ENCODE results near the gene ABCC1.
"Not testable (repeated sequence)": the region's sequence is repeated elsewhere in the genome, so short reads cannot be mapped to it uniquely, and the experiment has no call there.

The ABCC1 gene

DNA sequence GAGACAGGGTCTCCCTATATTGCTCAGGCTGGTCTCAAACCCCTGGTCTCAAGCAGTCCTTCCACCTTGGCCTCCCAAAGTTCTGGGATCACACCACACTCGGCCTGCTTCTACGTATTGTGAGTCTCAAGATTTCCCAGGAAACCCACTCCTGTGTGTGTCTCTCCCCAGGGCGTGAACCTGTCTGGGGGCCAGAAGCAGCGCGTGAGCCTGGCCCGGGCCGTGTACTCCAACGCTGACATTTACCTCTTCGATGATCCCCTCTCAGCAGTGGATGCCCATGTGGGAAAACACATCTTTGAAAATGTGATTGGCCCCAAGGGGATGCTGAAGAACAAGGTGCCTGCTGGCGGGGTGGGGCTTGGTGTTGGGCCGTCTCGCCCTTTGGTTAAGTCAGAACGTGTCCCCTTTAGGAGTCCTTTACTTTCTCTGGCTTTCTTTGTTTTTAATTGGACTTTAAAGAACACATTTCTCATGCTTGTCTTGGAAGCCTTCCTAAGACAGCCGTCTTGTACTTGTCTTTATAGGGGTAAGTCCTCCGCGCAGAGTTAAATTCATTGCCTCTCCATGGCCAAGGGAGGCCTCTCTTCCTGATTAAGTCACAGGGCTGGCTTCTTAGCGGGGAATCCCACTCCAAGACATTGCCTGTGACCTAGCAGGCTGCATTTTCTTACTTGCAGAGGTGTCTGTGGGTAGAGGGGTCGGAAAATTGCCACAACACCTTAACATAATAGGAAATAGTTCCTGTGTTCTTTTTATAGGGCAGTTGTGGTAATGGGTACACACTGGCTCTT lies 137.4 kb downstream of the ABCC1 start:
- DNase-seq, result no peak

GRCh38 chr16:16090238-16090637 lies 140.8 kb downstream of the ABCC1 start:
- no peak for DNase-seq

DNA sequence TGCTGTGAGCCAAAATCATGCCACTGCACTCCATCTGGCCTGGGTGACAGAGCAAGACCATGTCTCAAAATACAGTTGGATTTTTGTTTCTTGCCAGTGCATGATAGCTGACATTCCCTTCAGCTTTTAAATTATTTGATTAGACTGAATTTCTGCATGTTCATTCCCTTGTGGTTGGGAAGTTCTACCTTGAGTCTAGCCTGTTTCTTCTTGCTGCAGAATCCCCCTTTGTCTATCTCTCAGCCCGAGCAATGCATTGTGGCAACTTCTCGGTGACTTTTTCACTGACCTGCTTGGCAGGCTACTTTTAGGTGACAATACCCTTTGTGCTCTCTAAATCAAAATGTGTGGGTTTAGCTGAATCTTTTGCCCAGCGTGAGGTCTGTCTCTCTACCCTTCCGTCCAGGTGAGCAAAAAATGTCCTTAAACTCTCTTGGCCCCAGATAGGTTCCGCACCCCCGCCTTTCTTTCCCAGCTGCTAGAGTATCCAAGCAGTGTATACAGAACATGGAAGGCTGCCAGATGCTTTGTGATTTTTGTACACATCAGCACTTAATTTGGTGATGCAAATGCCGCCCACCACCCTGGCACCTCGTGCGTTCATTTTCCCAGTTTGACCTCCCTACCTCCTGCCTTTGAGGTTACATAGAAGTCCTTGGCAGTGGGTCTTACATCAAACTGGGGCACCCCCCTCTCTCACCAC lies 143.7 kb downstream of the ABCC1 start:
- DNase-seq, result no peak

DNA sequence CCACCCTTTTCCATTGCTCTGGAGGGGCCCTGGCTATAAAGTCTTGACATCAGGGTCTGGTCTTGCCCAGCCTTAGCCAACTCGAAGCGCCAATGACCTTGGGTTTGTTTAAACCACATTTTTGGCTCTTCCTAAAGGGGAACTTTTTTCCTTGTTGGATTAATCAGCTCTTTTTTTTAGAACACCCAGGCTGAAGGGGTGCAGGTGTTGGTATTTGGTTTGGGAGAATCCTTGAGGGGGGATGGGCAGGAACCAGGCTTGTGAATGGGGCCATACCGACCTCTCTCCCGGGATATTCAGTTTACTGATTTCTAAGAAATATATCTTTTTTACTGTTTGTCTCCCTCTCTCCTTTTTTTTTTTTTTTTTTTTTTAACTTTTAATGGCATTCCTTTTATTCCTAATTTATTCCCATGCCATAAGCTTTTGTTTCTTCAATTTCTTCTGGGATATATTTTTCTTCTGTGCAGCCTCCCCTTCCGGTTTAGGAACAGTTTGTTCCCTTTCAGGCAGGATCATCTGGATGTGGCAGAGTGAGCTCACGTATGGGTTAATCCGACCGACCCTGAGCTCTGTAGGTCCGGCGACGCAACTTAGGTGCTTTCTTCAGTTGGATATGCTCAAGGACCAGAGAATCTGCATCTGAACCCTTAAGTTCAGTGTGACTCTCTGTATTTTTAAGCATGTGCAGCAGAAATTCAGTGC lies 144.4 kb downstream of the ABCC1 start:
- DNase-seq, result no peak

GRCh38 chr16:16095646-16096045 lies 146.2 kb downstream of the ABCC1 start:
- no peak for DNase-seq

DNA sequence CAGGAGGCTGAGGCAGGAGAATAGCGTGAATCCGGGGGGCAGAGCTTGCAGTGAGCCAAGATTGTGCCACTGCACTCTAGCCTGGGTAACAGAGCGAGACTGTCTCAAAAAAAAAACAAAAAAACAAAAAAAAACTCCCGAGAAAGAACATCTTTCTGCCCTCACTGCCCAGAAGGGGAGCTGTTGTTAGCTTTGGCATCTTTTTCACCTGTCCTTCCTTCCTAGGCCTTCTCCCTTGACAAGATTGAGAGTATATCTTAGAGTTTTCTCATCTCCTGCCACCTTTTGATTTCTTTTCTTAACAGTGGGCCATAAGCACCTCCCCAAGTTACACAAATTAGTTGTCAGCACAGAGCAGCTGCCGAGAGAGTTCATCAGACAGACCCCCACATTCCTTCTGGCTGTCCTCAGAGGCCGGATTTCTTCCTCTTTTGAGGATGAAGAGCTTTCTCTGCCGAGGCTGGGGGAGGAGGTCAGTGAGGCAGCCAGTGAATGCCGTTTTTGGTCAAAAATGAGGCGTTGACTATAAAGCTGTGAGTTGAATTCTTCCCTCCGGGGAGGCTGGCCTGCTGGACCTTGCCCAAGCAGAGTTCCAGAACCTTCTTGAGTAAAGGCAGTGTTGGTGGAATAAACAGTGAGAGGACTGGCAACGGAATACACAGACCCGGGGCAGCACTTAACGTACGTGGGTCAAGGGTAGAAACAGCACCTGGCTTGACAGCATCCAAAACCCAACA lies 146.9 kb downstream of the ABCC1 start:
- DNase-seq, result no peak

DNA sequence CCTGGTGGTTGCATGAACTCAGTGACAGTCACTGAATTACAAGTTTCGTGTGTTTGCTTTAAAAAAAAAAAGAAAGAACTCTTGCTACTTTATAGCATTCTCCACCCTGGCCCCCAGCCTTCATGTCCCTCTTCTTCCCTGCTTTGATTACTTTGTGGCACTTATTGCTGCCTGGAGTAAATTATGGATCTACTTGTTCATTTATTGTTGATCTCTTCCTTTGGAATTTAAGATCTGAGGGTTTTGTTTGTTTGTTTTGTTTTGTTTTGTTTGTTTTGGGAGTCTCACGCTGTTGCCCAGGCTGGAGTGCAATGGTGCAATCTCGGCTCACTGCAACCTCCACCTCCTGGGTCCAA lies 147.4 kb downstream of the ABCC1 start:
- DNase-seq, result no peak

- DNase-seq, result no peak
These were observed 149.9 kb downstream of the ABCC1 start for GRCh38 chr16:16099320-16099719.

GRCh38 chr16:16100631-16101030 lies 151.2 kb downstream of the ABCC1 start:
- no peak for DNase-seq

DNA sequence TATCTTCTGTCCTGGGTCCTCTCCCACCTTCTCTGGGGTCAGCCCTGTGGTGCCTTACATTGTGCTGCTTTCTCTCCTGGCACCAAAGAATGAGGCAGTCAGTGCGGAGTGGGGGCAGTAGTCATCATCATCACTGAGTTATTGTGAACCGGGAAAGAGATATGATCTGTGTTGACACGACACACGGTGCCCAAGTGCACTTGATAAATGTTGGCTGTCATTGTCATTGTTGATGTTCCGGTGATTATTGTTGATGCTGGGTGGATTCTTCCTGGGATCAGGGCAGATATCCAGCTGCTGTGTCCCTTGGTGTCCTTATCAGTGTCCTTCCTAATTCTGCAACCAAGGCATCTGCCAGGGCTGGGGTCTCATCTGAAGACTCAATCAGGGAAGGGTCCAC lies 152.2 kb downstream of the ABCC1 start:
- no peak for DNase-seq

DNA sequence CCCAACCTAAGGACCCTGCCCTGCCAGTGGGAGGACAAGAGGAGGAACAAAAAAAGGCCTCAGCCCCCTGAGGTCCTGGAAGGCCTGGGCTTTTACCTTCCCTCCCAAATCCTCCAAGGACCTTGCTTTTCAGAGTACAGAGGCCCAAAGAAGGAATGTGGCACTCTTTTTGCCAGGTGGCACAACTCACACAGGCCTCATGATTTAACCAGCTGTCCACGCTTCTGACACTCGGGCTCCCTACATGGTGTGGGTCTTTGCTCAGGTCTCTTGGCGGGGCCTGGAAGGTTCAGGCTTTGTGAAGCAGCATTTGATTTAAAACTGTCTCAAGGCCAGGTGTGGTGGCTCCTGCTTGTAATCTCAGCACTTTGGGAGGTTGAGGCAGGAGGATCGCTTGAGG lies 153.3 kb downstream of the ABCC1 start:
- DNase-seq, result no peak

- not testable (repeated sequence) for DNase-seq
These were observed 154.9 kb downstream of the ABCC1 start for GRCh38 chr16:16104132-16104803.

- DNase-seq, result not testable (repeated sequence)
These were observed 155.4 kb downstream of the ABCC1 start for GRCh38 chr16:16104804-16105141.

DNA sequence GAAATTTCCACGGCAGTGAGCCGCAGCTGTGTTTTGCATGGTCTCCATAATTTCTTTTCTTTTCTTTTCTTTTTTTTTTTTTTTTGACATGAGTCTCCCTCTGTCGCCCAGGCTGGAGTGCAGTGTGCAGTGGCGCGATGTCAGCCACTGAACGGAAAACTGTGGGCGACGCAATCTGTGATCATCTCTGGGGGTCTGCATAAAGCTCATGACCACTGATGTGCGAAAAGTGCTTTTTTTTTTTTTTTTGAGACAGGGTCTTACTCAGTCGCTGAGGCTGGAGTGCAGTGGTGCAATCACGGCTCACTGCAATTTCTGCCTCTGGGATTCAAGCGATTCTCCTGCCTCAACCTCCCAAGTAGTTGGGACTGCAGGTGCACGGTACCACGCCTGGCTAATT lies 156.2 kb downstream of the ABCC1 start:
- no peak for DNase-seq

GRCh38 chr16:16106466-16106865 lies 157.1 kb downstream of the ABCC1 start:
- no peak for DNase-seq

- no peak for DNase-seq
These were observed 158.4 kb downstream of the ABCC1 start for GRCh38 chr16:16107839-16108238.

DNA sequence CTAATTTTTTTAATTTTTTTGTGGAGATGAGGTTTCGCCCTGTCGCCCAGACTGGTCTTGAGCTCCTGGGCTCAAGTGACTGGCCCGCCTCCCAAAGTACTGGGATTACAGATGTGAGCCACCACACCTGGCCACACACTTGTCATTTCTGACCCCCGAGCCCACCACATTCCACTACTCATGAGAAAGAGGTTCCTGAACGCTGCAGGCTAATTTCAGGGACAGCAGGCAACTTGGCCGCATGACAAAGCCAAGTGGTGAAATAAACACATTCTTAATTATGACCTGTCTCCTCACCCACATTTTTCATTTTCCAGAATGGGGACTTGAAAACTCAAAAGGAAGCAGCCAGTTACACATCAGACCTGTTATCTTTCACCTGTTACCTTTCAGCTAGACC lies 159.3 kb downstream of the ABCC1 start:
- DNase-seq, result no peak

DNA sequence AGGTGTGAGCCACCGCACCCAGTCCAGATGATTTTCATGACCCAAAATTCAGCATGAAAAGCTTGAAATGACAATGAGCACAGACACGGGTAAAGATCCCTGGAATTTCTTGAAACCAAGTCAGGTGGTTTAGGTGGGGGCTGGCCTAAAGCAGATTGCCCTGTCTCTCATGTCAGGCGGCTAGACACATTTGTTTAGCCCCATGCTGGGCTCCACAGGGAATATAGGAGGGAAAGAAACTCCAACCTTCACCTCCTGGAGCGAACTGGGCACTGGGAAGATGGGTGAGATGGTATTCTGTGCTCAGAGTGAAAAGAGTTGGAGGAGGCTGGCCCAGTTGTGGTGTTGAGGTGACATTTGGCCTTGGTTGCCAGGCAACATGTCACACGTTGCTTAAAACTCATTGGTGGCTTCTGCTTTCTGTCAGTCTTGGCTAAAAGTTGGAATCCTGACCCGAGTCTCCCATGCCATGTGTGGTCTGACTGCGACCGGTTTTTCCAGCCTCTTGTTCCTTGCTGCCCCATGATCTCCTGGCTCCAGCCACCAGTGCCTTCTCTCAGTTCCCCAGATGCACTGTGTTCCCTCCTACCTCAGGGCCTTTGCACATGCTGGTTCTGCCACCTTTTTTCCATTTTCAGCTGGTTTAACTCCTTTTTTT lies 160.2 kb downstream of the ABCC1 start:
- DNase-seq, result no peak

DNA sequence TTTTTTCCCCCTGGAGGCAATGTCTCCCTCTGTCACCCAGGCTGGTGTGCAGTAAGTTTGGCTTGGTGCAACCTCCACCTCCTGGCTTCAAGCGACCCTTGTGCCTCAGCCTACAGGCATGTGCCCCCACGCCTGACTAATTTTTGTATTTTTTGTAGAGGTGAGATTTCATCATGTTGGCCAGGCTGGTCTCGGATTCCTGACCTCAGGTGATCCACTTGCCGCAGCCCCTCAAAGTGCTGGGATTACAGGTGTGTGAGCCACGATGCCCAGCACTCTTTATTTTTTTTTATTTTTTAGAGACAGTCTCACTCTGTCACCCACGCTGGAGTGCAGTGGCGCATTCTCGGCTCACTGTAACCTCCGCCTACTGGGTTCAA lies 160.7 kb downstream of the ABCC1 start:
- DNase-seq, result no peak

- no peak for DNase-seq
These were observed 162.2 kb downstream of the ABCC1 start for GRCh38 chr16:16111639-16112038.

DNA sequence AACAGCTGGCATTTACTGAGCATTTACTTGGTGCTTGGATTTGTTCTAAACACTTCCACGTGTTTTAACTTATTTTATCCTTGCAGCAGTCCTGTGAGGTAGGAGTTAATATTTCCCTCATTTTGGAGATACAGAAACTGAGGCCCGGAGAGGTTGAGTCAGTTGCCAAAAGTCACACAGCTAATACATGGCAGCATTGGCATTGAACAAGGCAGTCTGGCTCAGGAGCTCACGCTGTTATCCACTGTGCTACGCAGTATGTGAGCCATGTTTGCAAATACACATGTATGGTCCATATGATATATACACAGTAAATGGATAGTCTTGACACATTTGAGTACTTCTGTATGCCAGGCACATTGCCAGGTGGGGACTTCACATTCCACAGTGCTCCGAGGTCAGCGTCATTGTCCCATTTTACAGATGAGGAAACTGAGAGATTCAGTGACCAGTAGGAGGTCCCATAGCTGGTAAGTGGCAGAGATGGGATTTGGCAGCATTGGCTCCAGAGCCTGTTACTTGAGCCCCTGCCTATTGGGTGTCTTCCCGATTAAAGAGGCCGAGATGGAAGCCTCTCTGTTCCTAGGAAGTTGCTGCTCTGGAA lies 163.1 kb downstream of the ABCC1 start:
- DNase-seq, result no peak

DNA sequence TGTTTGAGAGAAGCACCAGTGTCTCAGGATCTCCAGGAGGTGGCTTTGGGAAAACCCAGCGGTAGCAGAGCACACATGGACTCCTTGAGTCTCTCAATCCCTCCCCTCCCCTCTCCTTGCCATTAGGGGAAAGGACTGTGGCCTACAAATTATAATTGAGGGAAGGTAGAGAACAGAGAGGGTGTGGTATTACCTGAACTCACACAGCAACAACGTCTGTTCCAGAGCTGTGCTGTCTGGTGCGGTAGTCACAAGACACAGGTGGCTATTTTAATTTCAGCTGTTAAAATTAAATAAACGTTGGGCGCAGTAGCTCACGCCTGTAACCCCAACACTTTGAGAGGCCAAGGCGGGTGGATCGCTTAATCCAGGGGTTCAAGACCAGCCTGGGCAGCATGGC lies 163.7 kb downstream of the ABCC1 start:
- no peak for DNase-seq

Data from NCI-H748 treated with DMSO at 0.1 percent for 48 hours (cell line).